Esophagus (tissue), 2 donors: Measurements from ENCODE around the gene FIBCD1. TPM values are rescaled to one million over a fixed set of nuclear protein-coding genes. Genes with fewer than 3 reads are reported as not detected.

Experiments
- H3K27ac ChIP-seq, 2 donors: one replicate each; pipeline ENCODE4 v1.5.1; 2013; ENCODE audit warnings: low read depth in 2 of 2, mild to moderate bottlenecking in 2 of 2, inconsistent platforms in 1 of 2, low read length in 1 of 2, moderate library complexity in 1 of 2
- H3K27me3 ChIP-seq, 2 donors: one replicate each; pipeline ENCODE4 v1.6.1; 2013; ENCODE audit warnings: low read length in 2 of 2, control low read depth in 1 of 2, mild to moderate bottlenecking in 1 of 2; ENCODE audit not compliant: insufficient read depth in 2 of 2, control insufficient read depth in 1 of 2
- H3K36me3 ChIP-seq, 2 donors: one replicate each; pipeline ENCODE4 v1.6.1; 2013; ENCODE audit warnings: low read length in 1 of 2; ENCODE audit not compliant: control insufficient read depth in 2 of 2, insufficient read depth in 2 of 2
- H3K4me1 ChIP-seq, 2 donors: one replicate each; pipeline ENCODE4 v1.6.1; 2013; ENCODE audit warnings: low read length in 1 of 2; ENCODE audit not compliant: control insufficient read depth in 2 of 2, insufficient read depth in 2 of 2
- H3K4me3 ChIP-seq, 2 donors: one replicate each; pipeline ENCODE4 v1.5.1; 2013; ENCODE audit warnings: low read length in 2 of 2, mild to moderate bottlenecking in 2 of 2, low read depth in 1 of 2, moderate library complexity in 1 of 2
- H3K9me3 ChIP-seq, 2 donors: one replicate each; pipeline ENCODE4 v1.6.1; 2013; ENCODE audit warnings: mild to moderate bottlenecking in 2 of 2, low read depth in 1 of 2, low read length in 1 of 2, moderate library complexity in 1 of 2; ENCODE audit not compliant: control insufficient read depth in 2 of 2, insufficient read depth in 1 of 2
- WGBS, 2 donors: extraction: QIAGEN DNeasy Blood & Tissue Kit; methylation state at CpG; one replicate each; pipeline ENCODE4 v1.1.7; 2013; 5-methylcytosine and 5-hydroxymethylcytosine counted together
- polyA plus RNA-seq, 2 donors: library from polyadenylated mRNA; stranded (reverse); fragments of 200-250 nt; gene quantifications; one replicate each; pipeline ENCODE4 v1.2.3, GENCODE V29; 2013
- donor health status: healthy with polysubstance abuse.
- donor health status: Bipolar disorder and iron deficiency.

FIBCD1 gene
- polyA plus RNA-seq, 2 donors, result 0.06 to 0.24 TPM

- H3K27me3 ChIP-seq, result no peaks in the 10 kb centered on the region
- H3K27ac ChIP-seq, result no peak overlapping the region
- no peaks in the 10 kb centered on the region for H3K36me3 ChIP-seq
- H3K9me3 ChIP-seq, result no peaks in the 10 kb centered on the region
- 78 to 80% methylated on average over 5 of the region's 5 CpGs for WGBS, 2 donors
- H3K4me3 ChIP-seq, result no peak overlapping the region
- no peaks in the 10 kb centered on the region for H3K4me1 ChIP-seq
Measured at GRCh38 chr9:130974697-130975096, 35.6 kb upstream of the FIBCD1 start.

GRCh38 chr9:130973686-130974281, 34.7 kb upstream of the FIBCD1 start:
- H3K36me3 ChIP-seq, result no peaks in the 10 kb centered on the region
- H3K4me1 ChIP-seq, result no peaks in the 10 kb centered on the region
- no peaks in the 10 kb centered on the region for H3K27me3 ChIP-seq
- WGBS, 2 donors, result 50 to 55% methylated on average over 21 of the region's 21 CpGs
- no peaks in the 10 kb centered on the region for H3K9me3 ChIP-seq
- H3K4me3 ChIP-seq, result no peak overlapping the region
- no peak overlapping the region for H3K27ac ChIP-seq

- H3K27me3 ChIP-seq, result no peaks in the 10 kb centered on the region
Measured at GRCh38 chr9:130972957-130973685, 34.1 kb upstream of the FIBCD1 start.

GRCh38 chr9:130972277-130972956, 33.4 kb upstream of the FIBCD1 start:
- H3K4me1 ChIP-seq, result no peaks in the 10 kb centered on the region
- H3K9me3 ChIP-seq, result no peaks in the 10 kb centered on the region
- 60 to 63% methylated on average over 6 of the region's 6 CpGs for WGBS, 2 donors
- H3K36me3 ChIP-seq, result no peaks in the 10 kb centered on the region
- H3K27ac ChIP-seq, result no peak overlapping the region
- no peak overlapping the region for H3K4me3 ChIP-seq
- H3K27me3 ChIP-seq, result no peaks in the 10 kb centered on the region

More at GRCh38 chr9:130972957-130973685, 34.1 kb upstream of the FIBCD1 start:
- Histone ChIP-seq H3K4me1 (no peaks in the 10 kb centered on the region), H3K9me3 (no peaks in the 10 kb centered on the region), H3K27ac (no peak overlapping the region), H3K4me3 (no peak overlapping the region), H3K36me3 (no peaks in the 10 kb centered on the region)
- 71 to 72% methylated on average over 17 to 19 of the region's 19 CpGs for WGBS, 2 donors

GRCh38 chr9:130971294-130971849, 32.3 kb upstream of the FIBCD1 start:
- H3K4me3 ChIP-seq, result no peak overlapping the region
- no peak overlapping the region for H3K27ac ChIP-seq
- no peaks in the 10 kb centered on the region for H3K9me3 ChIP-seq
- no peaks in the 10 kb centered on the region for H3K4me1 ChIP-seq
- no peaks in the 10 kb centered on the region for H3K27me3 ChIP-seq
- no peaks in the 10 kb centered on the region for H3K36me3 ChIP-seq
- 70 to 71% methylated on average over 12 of the region's 12 CpGs for WGBS, 2 donors

GRCh38 chr9:130970855-130971254, 31.8 kb upstream of the FIBCD1 start:
- no peaks in the 10 kb centered on the region for H3K9me3 ChIP-seq
- H3K4me1 ChIP-seq, result no peaks in the 10 kb centered on the region
- whole genome bisulfite sequencing, 2 donors, result 84 to 93% methylated on average over 3 of the region's 3 CpGs
- no peak overlapping the region for H3K27ac ChIP-seq
- no peaks in the 10 kb centered on the region for H3K27me3 ChIP-seq
- no peak overlapping the region for H3K4me3 ChIP-seq
- no peaks in the 10 kb centered on the region for H3K36me3 ChIP-seq

GRCh38 chr9:130970052-130970451, 31.0 kb upstream of the FIBCD1 start:
- WGBS, 2 donors, result 69% methylated on average over 12 of the region's 12 CpGs
- H3K9me3 ChIP-seq, result no peaks in the 10 kb centered on the region
- H3K27ac ChIP-seq, result no peak overlapping the region
- no peak overlapping the region for H3K4me3 ChIP-seq
- H3K4me1 ChIP-seq, result no peaks in the 10 kb centered on the region
- H3K27me3 ChIP-seq, result no peaks in the 10 kb centered on the region
- no peaks in the 10 kb centered on the region for H3K36me3 ChIP-seq

- Histone ChIP-seq H3K36me3 (no peaks in the 10 kb centered on the region), H3K27ac (no peak overlapping the region), H3K4me3 (no peak overlapping the region), H3K4me1 (peaks cover 0 to 4% of the 10 kb centered on the region in 2 donors), H3K27me3 (no peaks in the 10 kb centered on the region), H3K9me3 (no peaks in the 10 kb centered on the region)
- 81 to 85% methylated on average over 7 of the region's 7 CpGs for WGBS, 2 donors
Measured at GRCh38 chr9:130965680-130966079, 26.6 kb upstream of the FIBCD1 start.

GRCh38 chr9:130963916-130964315, 24.9 kb upstream of the FIBCD1 start:
- Histone ChIP-seq H3K36me3 (no peaks in the 10 kb centered on the region), H3K27me3 (no peaks in the 10 kb centered on the region), H3K27ac (no peak overlapping the region), H3K4me3 (no peak overlapping the region), H3K9me3 (no peaks in the 10 kb centered on the region), H3K4me1 (peaks cover 0 to 4% of the 10 kb centered on the region in 2 donors)
- WGBS, 2 donors, result 97 to 99% methylated on average over 8 of the region's 8 CpGs
